NCI-H748 treated with DMSO at 0.1 percent for 48 hours (cell line): ENCODE data around the gene C19orf25.
"Not testable (repeated sequence)": the region's sequence is repeated elsewhere in the genome, so short reads cannot be mapped to it uniquely, and the experiment has no call there.

Source experiments
- DNase-seq: peaks from one replicate; lab custom pipeline; 2025; lab: John Stamatoyannopoulos, UW

Gene C19orf25

GRCh38 chr19:1512671-1513498, 33.9 kb upstream of the C19orf25 start, which contains the start of gene ADAMTSL5:
ADAMTSL5 (minus strand) TSS chr19:1513019; CDS start chr19:1510943, 2,076 bp downstream.
- DNase-seq = no peak

DNA sequence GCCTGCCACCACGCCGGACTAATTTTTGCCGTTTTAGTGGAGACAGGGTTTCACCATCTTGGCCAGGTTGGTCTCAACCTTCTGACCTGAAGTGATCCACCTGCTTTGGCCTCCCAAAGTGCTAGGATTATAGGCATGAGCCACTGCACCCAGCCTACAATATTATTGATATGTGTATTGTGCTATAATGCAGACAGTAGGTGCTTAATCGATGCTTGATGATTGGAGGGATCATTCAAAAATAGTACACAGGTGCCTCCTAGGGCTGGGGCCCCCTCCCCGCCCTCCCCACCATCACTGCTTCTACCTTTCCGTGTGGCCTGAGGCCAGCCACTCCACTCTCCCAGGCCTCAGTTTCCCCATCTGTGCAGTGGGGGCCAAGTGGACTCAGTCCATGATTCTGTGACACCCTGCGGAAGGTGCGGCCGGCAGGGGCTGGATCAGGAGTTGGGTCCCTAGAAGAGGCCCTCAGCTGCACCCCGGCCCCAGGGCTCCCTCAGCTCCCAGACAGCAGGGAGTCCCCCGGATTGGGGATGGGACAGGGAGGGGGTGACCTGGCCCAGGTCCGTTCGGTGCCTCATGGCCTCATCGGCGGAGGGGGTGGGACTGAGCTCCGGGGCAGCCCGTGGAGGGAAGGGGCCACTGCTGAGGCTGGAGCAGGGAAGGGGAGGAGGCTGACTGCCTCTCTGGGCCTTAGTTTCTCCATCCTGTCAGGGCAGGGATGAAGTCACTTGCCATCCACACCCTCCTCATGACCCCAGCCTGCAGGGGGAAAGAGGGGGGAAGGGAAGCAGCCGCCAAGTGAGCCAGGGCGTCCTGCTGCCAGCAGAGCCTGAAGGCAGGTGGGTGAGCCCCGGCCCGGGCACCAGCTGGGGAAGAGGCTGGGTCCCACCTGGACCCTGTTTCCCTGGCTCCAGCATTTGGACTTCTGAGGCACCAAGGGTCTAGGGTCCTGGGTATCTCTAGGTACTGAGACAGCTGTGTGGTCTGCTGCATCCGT, 32.6 kb upstream of the C19orf25 start:
- no peak for DNase-seq

- DNase-seq = no peak
Measured at GRCh38 chr19:1510807-1511206, 31.8 kb upstream of the C19orf25 start.

- no peak for DNase-seq
Measured at GRCh38 chr19:1510442-1510806, 31.4 kb upstream of the C19orf25 start.

DNA sequence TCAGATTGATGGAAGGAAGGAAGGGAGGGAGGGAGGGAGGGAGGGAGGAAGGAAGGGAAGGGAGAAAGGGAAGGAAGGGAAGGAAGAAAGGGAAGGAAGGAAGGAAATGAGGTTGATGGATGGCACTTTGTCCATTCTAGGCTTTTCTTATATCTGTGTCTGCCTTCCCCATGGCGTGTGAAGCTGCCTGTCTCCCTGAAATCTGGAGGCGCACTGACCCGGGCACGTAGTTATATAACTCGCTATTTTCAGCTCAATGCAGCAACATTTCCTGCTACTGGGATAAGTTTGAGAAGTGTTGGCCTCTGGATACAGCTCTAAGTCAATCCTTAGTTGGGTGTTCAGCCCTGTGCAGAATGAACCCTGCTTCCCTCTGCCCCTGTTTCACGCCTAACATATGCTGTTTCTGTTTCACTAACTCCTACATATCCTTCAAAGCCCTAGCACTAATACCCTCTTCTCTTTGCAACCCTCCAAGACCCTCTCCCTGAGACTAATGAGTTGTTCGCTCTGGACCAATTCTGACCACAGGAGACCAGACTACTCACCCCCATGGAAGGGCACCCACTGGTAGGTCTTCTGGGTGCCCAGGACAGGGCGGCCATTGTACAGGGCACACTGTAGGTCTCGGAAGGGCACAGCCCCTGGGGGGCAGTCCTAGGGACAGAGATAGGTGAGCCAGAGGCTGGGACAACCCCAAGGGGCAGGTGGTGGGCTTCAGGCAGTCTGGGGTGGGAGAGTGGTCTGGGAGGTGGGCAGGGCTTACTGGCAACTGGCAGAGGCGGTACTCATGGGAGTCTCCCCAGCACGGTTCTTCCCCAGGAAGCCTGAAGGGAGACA, 30.8 kb upstream of the C19orf25 start:
- DNase-seq = no peak

- no peak for DNase-seq
Measured at GRCh38 chr19:1508507-1508856, 29.5 kb upstream of the C19orf25 start.

- peak; percentile 74 for DNase-seq
Measured at GRCh38 chr19:1507763-1508506, 28.9 kb upstream of the C19orf25 start.

- DNase-seq = no peak
Measured at GRCh38 chr19:1507192-1507660, 28.2 kb upstream of the C19orf25 start.

- no peak for DNase-seq
Measured at GRCh38 chr19:1505991-1506881, 27.2 kb upstream of the C19orf25 start.

- no peak for DNase-seq
Measured at GRCh38 chr19:1505012-1505411, 26.0 kb upstream of the C19orf25 start.

DNA sequence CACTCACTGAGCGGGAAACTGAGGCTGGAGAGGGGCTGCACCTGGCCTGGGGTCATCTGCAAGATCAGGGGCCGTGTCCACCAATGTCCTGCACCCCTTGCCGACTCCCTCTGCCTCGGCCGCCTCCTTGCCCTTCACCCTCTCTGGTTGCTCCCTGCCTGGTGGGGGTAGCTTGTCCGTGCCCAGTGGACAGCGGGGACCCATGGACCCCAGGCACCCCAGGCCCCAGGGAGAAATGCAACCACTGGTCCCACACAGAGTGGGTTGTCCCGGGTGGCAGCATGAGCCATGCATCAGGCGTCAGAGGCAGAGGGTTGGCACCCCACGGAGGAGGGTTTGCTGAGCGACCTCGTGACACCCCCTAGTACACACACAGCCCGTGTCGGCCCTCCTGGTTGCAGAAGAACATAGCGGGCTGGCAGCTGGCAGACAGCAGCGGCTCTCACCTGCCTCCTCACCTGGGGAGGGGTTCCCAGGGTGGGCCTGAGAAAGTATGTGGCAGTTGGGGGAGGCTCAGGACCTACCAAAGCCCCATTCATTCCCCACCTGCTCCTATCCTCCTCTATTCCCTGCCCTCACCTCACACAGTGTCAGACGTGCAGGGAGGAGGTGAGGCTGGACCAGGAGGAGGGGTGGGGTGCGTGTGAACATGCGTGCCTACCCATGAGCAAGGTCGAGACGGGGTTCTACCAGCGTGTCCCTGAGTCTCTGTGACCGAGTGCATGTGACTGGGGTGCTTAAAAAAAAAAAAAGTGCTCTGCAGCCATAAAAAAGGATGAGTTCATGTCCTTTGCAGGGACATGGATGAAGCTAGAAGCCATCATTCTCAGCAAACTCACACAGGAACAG, 25.1 kb upstream of the C19orf25 start:
- no peak for DNase-seq

DNA sequence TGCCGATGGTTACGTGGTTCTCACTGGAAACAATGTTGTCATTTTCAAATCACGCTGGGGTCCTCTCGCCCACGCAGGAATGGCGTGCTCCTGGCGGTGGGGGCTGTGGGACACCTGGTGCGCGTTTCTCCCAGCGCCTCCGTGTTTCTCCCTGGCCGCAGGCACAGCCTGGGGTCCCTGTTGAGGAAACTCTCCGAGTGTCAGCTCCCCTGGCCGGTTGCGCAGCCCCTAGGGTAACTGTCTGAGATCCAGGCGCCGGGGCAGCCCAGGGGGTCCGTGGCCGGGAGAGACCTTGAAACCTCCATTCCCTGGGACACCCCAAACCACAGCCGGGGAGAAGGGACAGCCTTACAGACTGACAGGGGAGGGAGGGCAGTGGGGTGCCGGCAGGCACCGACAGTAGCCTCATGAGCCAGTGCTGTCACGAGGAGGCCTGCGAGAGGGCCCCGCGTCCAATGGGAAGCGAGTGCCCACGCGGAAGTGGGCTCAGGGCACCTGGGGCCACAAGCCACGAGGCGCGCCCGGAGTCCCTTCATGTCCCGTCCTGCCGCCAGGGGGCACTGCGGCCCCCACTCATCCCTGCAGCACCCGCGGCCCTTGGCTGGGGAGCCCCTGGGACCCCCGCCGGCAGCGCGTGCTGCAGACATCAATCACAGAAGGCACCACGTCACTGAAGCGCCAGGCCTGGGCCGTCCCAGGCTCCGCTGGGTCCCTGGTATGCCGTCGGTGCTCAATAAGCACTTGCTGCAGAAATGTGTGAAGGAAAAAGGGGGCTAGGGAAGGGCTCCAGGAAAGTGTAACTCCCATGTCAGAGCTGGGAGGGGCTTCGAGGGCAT, 24.3 kb upstream of the C19orf25 start:
- no peak for DNase-seq

DNA sequence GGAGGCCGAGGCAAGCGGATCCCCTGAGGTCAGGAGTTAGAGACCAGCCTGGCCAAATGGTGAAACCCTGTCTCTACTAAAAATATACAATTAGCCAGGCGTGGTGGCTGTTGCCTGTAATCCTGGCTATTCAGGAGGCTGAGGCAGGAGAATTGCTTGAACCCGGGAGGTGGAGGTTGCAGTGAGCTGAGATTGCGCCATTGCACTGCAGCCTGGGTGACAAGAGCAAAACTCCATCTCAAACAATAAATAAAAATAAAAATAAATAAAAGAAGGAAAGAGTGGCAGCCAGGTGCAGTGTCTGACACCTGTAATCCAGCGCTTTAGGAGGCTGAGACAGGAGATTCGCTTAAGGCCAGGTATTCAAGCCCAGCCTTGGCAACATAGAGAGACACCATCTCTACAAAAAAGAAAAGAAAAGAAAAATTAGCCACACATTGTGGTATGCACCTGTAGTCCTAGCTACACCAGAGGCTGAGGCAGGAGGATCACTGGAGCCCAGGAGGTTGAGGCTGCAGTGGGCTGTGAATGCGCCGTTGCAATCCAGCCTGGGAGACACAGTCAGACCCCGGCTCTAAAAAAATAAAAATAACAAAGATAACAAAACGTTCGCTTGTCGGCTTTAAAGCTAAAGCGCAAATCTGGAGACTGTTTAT, 23.5 kb upstream of the C19orf25 start:
- no peak for DNase-seq

DNA sequence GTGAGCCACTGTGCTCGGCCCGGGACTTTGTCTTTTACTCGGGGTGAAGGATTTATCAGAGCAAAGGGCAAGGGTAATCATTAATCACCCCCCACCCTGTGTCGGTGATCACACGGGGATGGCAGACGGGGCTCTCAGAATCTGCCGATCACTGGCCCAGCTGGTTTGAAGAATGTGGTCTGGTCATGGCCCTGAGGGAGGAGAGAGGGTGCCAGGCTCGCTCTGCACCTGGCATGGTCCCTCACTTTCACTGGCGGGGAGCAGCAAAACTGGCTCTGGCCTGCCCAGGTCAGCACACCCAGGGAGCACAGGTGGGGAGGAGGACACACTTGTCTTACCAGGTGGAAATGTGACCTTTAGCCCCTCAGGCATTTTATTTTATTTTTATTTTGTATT, 22.2 kb upstream of the C19orf25 start:
- DNase-seq = no peak

- not testable (repeated sequence) for DNase-seq
Measured at GRCh38 chr19:1499231-1499630, 20.2 kb upstream of the C19orf25 start.

- DNase-seq = no peak
Measured at GRCh38 chr19:1497578-1498235, 18.7 kb upstream of the C19orf25 start.
